Vagina (tissue), 2 donors: Measurements from ENCODE around the gene SEPTIN8.

Experiments
- CTCF ChIP-seq, 3 experiments: fragments of 450-650 bp in 2 of 3; fragments of 200-600 bp in 1 of 3; sonication (generic) in 1 of 3; IDR thresholded peaks; one replicate each; pipeline ENCODE4 v1.5.1; 2017 to 2019; ENCODE audit warnings: antibody characterized with exemption in 3 of 3, mild to moderate bottlenecking in 2 of 3, moderate library complexity in 2 of 3
- POLR2AphosphoS5 ChIP-seq, 2 donors: sonication (generic); formaldehyde crosslinking; IDR thresholded peaks; one replicate each; pipeline ENCODE4 v1.9.0; 2017; ENCODE audit warnings: antibody characterized with exemption in 2 of 2, mild to moderate bottlenecking in 2 of 2, low read depth in 1 of 2; ENCODE audit not compliant: insufficient read depth in 1 of 2

GRCh38 chr5:132810605-132811004 is 33.6 kb upstream of the SEPTIN8 start:
- TF ChIP-seq CTCF (IDR thresholded peaks at IDR 0.05) (no peak), POLR2AphosphoS5 (IDR thresholded peaks at IDR 0.05; ENCODE audit: insufficient read depth in 1 of 2, low read depth in 1 of 2) (no peak)
